HG02610 (cell line): ENCODE data around the gene PPP1R16B.

Source experiments
- ATAC-seq: cut with Tn5 transposase; IDR thresholded peaks from one replicate; pipeline ENCODE4 v1.9.1; 2021; ENCODE audit warnings: mild to moderate bottlenecking, moderate library complexity; ENCODE audit not compliant: unreplicated experiment

The PPP1R16B gene

GRCh38 chr20:38927902-38928578, 122.5 kb downstream of the PPP1R16B start:
- ATAC-seq, result no peak

DNA sequence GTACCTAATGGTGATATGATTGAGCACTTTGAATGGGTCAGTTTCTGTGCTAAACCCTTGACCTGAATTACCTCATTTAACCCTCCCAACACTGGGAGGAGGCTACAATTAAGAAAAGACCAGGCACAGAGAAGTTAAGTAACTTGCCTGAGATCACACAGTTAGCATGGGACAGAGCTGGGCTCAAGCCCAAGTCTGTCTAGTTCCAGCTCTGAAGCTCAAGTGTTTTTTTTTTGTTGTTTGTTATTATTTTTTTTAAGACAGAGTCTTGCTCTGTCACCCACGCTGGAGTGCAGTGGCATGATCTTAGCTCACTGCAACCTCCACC, 124.7 kb downstream of the PPP1R16B start:
- no peak for ATAC-seq

GRCh38 chr20:38931984-38932383, 126.5 kb downstream of the PPP1R16B start:
- no peak for ATAC-seq

- ATAC-seq, result no peak
These were observed 127.1 kb downstream of the PPP1R16B start for GRCh38 chr20:38932457-38933120.

DNA sequence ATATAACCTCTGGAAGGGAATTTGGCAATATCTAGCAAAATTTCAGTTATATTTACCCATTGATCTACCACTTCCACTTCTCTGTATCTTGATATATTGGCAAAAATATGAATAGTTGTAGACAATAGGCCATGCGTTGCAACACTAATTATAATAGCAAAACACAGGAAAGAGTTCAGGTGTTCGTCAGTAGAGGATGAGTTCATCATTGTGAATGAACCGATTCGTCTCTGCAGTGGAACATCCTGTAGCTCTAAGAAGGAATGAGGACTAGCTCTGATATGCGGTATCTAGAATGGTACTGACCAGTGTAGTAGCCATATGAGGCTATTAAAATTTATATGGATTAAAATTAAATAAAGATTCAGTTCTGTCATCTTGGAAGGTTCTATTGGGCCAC, 129.0 kb downstream of the PPP1R16B start:
- no peak for ATAC-seq

- ATAC-seq, result no peak
These were observed 129.8 kb downstream of the PPP1R16B start for GRCh38 chr20:38935285-38935684.

DNA sequence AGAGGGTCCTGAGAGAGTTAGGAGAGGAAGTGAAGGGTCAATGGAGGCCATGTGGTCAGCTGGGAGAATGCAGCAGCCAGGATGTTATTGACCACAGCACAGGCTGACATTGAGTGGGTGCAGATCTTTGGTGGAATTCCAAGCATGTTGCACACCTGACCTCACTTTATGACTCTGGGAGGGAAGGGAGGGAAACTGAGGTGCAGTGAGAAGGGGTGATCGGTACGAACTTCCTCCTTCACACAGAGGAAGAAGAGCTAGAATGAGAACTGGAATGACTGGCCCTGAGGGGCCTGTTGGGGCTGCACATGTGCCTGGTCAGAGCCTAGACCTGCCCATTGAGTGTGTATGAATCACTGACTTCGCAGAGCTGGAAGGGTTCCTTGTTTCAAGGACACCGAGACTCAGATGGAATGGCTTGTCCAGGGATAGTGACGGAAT, 130.5 kb downstream of the PPP1R16B start:
- ATAC-seq, result no peak

DNA sequence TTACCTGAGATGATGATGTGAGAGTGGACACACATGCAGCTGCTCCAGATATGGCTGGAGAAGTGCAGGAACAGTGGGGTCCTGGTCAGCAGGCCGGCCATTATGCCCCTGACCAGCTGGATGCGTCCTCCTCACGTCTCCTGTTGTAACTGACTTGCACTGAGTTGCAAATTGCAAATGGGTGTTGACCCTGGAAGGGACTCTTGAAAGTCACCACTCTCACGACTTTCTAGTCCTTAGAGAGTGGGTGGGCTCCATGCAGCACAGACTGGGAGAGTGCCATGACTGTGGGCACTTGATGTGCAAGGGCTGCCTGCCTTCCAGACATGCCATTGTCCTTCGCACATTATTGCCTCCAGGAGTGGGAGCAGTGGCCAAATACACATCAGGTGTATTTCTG, 131.5 kb downstream of the PPP1R16B start:
- ATAC-seq, result no peak

DNA sequence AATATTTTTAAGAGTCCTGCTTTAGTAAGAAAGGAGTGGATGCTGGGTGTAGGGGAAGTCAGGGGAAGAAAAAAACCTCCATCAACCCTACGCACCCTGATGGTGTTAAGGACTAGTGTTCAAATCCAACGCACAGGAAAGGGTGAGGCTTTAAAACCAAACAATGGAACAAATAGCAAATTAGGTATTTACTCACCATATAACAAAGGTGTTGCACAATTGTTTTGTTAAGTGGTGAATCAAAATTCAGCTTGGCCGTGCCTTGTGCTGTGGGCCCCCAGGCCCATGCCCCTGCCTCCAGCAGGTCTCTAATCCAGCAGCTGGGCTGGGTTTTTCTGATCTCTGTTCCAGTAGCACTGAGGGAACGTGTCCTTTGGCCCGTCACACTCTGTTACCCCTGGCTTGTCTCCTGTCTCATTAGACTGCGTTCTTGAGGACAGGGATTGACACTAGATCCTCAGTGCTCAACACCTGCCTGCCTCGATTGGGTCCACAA, 132.5 kb downstream of the PPP1R16B start:
- ATAC-seq, result no peak

DNA sequence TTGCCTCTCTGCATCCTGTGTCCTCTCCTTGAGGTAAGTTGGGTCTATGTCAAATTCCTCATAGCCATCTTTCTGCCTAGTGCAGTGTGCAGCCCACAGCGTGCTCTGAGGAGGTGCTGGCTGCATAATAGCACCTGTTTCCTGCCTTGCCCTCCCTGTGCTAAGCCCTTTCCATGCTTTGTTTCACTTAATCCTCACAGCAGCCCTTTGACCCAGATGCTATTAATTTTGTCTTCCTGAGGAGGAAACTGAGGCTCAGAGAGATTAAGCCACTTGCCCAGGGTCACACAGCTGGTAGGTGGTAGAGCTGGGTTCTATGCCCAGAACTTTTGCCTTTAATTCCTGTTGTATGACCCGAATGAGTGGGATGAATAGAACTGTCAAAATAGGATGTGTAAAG, 134.2 kb downstream of the PPP1R16B start:
- no peak for ATAC-seq

- ATAC-seq, result no peak
These were observed 135.1 kb downstream of the PPP1R16B start for GRCh38 chr20:38940644-38941043.

GRCh38 chr20:38941726-38942389, 136.4 kb downstream of the PPP1R16B start:
- no peak for ATAC-seq

DNA sequence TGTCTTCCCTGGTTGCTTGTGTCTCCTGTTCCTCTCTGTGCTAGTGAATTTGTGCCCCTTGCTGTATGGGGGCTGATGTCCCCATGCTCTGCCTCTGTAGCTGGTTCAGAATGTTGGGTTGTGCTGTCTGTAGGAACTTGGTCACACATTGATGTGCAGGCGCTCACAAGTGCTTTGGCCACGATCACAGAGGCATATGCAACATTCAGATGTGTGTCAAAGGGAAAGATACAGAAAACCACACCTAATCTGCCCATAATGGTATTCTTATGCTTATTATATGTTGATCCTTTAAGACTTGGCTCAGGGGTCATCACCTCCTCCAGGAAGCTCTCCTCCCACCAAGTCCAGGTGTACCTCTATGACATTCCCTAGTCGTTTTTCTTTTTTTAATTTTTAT, 139.5 kb downstream of the PPP1R16B start:
- no peak for ATAC-seq

DNA sequence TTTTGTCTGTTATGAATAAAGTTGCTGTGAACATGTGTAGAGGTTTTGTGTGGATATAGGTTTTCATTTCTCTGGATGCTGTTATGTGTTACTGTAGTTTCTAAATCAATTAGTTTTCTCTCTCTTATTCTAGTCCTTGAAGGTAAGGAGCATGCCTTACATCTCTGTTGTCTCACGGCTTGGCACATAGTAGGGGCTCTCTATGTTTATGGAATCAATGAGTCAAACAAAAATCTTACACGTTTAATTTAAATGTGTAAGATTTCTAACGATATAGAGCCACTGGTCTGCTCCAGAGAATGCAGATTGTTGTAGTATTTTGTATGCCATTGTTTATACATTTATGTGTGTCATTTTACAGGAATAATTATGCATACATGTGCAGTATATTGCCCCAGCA, 141.3 kb downstream of the PPP1R16B start:
- ATAC-seq, result no peak

DNA sequence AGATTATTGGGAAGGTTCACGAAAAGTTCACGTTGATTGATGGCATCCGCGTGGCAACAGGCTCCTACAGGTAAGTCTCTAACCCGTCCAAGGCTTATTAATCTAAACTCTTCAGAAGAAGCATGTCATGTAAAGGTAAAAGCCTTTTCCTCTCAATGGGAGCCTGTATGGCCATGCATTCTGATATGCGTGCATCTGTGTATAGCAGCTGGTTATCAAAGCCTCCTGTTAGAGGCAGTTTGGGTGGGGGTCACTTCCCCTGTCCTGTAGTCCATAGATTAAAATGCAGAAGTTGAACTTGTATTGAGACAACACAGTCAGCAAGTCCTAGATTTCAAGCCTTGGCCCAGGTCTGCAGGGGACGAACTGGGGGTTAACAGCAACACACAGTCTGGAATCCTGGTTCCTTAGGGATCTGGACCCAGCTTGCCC, 142.4 kb downstream of the PPP1R16B start:
- ATAC-seq, result no peak

DNA sequence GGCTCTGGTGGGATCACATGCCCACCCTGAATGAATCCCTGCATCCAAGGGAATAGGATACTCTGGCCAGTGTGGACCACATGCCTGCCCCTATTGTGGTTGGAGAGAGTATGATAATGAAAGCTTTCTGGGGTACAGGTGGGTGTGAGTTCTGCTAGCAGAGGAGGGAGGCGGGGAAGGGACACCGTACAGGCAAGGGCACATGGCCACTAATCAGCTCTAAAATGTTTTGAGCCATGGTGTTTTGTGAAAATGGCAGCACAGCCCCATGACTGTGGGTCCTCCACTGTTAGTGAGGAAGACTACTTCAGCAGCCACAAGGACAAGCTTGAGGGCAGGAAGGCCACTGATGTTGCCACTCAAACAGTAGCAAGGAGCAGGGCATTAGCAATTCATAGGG, 144.8 kb downstream of the PPP1R16B start:
- ATAC-seq, result no peak

- ATAC-seq, result no peak
These were observed 146.1 kb downstream of the PPP1R16B start for GRCh38 chr20:38951611-38952010.

DNA sequence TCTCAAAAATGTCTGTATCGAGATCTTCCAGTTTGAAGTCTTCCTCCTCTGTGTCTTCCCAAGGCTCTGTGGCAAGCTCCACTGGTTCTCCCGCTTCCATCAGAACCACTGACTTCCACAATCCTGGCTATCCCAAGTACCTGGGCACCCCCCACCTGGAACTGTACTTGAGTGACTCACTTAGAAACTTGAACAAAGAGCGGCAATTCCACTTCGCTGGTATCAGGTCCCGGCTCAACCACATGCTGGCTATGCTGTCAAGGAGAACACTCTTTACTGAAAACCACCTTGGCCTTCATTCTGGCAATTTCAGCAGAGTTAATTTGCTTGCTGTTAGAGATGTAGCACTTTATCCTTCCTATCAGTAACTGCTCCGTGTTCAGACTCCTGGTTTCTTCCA, 146.7 kb downstream of the PPP1R16B start:
- no peak for ATAC-seq

DNA sequence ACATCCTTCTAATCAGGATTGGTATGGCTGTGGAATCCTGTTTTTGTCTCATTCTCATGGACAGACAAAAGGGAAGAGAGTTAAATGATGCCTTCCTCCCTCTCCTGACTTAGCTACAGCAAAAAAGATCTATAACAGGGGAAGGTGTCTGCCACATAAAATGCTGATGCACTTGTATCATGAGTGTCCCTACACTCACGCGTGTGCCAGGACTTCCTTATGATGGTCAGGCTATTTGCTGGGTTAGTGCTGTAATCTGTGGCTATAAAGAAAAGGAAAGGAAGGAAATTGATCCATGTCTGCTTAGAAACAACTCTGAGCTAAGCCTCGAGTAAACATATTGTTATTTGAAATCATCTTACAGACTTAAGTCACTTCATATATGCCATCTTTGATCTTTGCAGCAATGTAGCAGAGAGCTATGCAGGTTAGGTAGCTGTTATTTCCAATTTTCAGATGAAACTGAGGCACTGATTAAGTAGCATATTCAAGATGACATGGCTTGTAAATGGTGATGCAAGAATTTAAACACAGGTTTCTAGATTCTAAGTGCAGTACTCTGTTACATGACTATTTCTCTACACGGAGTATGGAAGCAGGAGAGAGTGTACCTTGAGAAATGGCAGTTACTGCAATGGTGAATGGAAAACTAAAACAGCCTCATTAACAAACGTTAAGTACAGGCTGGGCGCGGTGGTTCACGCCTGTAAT, 148.3 kb downstream of the PPP1R16B start:
- ATAC-seq, result no peak

DNA sequence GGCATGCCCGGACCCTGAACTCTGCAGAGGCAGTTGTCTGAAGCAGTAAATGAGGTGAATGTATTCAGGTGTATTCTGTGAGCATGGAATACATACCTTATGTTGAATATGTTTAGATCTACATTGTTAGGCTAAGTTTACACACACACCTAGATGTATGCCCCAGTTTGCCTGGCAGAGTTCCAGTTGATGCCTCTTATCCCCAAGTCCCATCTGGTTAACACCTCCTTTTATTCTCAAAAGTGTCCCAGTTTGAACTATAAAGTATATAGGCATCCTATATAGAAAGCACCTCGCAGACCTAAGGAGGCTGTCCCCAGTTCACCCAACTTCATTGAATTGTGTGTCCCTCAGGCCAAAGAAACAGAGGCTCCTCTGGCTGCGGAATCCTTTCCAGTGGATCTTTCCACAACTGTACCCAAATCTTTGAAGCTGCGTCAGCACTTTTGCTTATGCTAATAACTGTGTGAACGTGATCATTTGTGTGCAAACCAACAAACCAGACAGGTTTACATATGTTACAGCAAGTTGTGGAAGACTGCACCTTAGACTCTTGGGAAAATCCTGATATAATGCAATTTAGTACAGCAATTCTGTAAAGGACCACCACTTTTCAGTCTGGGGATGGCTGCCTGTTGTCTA, 151.9 kb downstream of the PPP1R16B start:
- ATAC-seq, result no peak

DNA sequence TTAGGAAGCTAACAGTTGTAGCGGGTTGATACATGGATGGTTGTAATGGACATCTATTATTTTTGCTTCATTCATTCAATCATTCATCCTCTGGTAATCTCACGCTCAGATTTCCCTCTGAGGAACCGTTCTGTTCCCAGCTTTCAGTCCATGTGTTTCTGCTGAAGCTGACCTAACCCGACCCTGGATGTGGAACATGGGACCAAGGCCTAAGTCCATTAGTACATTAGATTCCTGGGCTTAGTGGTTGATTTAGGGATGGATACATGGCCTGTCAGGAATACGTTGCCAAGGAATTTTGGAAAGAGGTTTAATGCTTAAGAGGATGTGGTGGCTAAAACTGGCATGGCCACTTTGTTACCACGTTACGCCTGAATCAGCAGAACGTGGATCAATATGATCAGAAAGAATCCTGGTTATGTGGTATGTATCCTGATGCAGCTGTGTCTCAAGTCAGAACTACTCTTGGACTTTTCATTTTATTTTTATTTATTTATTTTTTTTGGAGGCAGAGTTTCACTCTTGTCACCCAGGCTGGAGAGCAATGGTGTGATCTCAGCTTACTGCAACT, 152.5 kb downstream of the PPP1R16B start:
- no peak for ATAC-seq
